ENCODE results near the gene CDHR4. TPM values are rescaled to one million over a fixed set of nuclear protein-coding genes. Genes with fewer than 3 reads are reported as not detected.

CDHR4 gene
- 0.93 and 2.2 TPM in 2 replicates for total RNA-seq (2011; cell fraction: chromatin; rRNA removed; ENCODE audit: low replicate concordance)
- 0.79 and 1.0 TPM in 2 replicates for total RNA-seq (2011; cell fraction: nucleolus; rRNA removed)
- total RNA-seq (2011; cell fraction: nucleoplasm; rRNA removed), result 1.3 and 1.5 TPM in 2 replicates
- total RNA-seq (2014; rRNA removed) (not detected in 2 replicates), total RNA-seq (2014; rRNA removed; fragmentation: Illumina TruSeq; extraction: Trizol) (not detected in 2 replicates), total RNA-seq (2015; rRNA removed; fragmentation: Illumina TruSeq; extraction: Trizol) (not detected in 2 replicates), total RNA-seq (2021) (not detected in 2 replicates), polyA plus RNA-seq (2011; rRNA removed) (0.21 and 0.27 TPM in 2 replicates), polyA plus RNA-seq (2014; fragmentation: Illumina TruSeq; extraction: Trizol) (0.11 TPM in 1 of 2 replicates, not detected in the other), polyA plus RNA-seq (2014; fragmentation: Nextera tagmentation; extraction: Ambion mirVana) (not detected), polyA plus RNA-seq (2014; rRNA removed) (0.28 TPM in 1 of 2 replicates, not detected in the other), polyA minus RNA-seq (2011; rRNA and poly(A)+ RNA removed) (not detected in 2 replicates), Bru-seq, nascent RNA (percentile 30 among the genes with signal in this experiment), BruChase-seq, experiment 1, labeled RNA remaining after a 2-hour chase (percentile 19 among the genes with signal in this experiment), BruChase-seq, experiment 2, labeled RNA remaining after a 6-hour chase (percentile 21 among the genes with signal in this experiment)
- 0.16 and 0.22 TPM in 2 replicates for polyA plus RNA-seq (2011; cell fraction: cytosol; rRNA removed)
- 1.6 and 4.2 TPM in 2 replicates for polyA plus RNA-seq (2011; cell fraction: nucleus; rRNA removed)
- polyA plus RNA-seq (2012), result 0.16 and 0.21 TPM in 2 replicates
- polyA minus RNA-seq (2011; cell fraction: cytosol; rRNA and poly(A)+ RNA removed), result not detected in 2 replicates
- 0.54 and 0.56 TPM in 2 replicates for polyA minus RNA-seq (2011; cell fraction: nucleus; rRNA and poly(A)+ RNA removed)
- long read RNA-seq, experiment 1, result 0 reads
- long read RNA-seq, experiment 2, result 0 reads
- long read RNA-seq, experiment 3, result 0 reads

GRCh38 chr3:49799761-49800160, at the start of gene CDHR4:
Gene CDHR4 (minus strand): TSS chr3:49799873. CDS start chr3:49799812, 61 bp downstream.
- ATAC-seq (no peak), FAIRE-seq (no peak), DNase-seq (ENCODE audit: extremely low read depth in 1 of 4, low spot score in 3 of 4) (peak in 1 of 4 experiments; percentile 35)
- Histone ChIP-seq H3K27ac (ENCODE audit: extremely low read depth, low read depth, low read length) (no peak within 1 kb of the TSS), H3K79me2 (ENCODE audit: control insufficient read depth, insufficient read depth, low read length) (peaks cover 15% of the 10 kb centered on the region), H2AFZ (ENCODE audit: low read depth, low read length) (peak within 1 kb of the TSS; percentile 32; the same call in 1 of the 2 replicates), H3K9ac (ENCODE audit: insufficient read depth in 1 of 2, low read depth in 2 of 2, low read length in 2 of 2) (peak within 1 kb of the TSS in 1 of 2 experiments; percentile 55; a peak in 1 of 4 replicates), H3K4me1 (replicated peaks in 1 of 2; ENCODE audit: control insufficient read depth in 2 of 2, insufficient read depth in 2 of 2, low read length in 2 of 2) (peaks cover 13 to 33% of the 10 kb centered on the region in 2 experiments; a peak in 3 of 5 replicates), H4K20me1 (replicated peaks; ENCODE audit: control insufficient read depth, insufficient read depth, low read length) (no peaks in the 10 kb centered on the region), H3K9me1 (ENCODE audit: control insufficient read depth, insufficient read depth, low read length) (peaks cover 4% of the 10 kb centered on the region), H3K27me3 (ENCODE audit: control insufficient read depth in 2 of 2, insufficient read depth in 2 of 2, low read length in 2 of 2) (no peaks in the 10 kb centered on the region), H3K4me3 (no peak within 1 kb of the TSS), H3K4me2 (ENCODE audit: insufficient read depth, low read length) (no peak within 1 kb of the TSS; the same call in 1 of the 2 replicates), H3K36me3 (ENCODE audit: control insufficient read depth, insufficient read depth, low read length) (peaks cover 5% of the 10 kb centered on the region; the same call in 1 of the 3 replicates), H3K9me3 (replicated peaks; ENCODE audit: control insufficient read depth, insufficient read depth, low read depth, low read length) (no peaks in the 10 kb centered on the region)
- in situ Hi-C loops (cut with MboI) (no loop called here), intact Hi-C loops (cut with micrococcal nuclease) (no loop called here)
- POLR2A ChIA-PET, result no interaction called here
- peak; percentile 48; the same call in 1 of the 2 replicates for TF ChIP-seq NFIC (IDR thresholded peaks at IDR 0.05)
- TF ChIP-seq PRDM10 (IDR thresholded peaks at IDR 0.05; ENCODE audit: partially characterized antibody), result no peak
- WGBS (ENCODE audit: insufficient coverage, low coverage, missing lambda C conversion rate), result 13% methylated on average over 4 of the region's 4 CpGs
- CTCF ChIA-PET (ENCODE audit: low intra/inter-chr PET ratio), result no interaction called here
- BruUV-seq (replicated peaks), result no TSS peak
